ENCODE data around the gene GPX8.

GPX8 gene

DNA sequence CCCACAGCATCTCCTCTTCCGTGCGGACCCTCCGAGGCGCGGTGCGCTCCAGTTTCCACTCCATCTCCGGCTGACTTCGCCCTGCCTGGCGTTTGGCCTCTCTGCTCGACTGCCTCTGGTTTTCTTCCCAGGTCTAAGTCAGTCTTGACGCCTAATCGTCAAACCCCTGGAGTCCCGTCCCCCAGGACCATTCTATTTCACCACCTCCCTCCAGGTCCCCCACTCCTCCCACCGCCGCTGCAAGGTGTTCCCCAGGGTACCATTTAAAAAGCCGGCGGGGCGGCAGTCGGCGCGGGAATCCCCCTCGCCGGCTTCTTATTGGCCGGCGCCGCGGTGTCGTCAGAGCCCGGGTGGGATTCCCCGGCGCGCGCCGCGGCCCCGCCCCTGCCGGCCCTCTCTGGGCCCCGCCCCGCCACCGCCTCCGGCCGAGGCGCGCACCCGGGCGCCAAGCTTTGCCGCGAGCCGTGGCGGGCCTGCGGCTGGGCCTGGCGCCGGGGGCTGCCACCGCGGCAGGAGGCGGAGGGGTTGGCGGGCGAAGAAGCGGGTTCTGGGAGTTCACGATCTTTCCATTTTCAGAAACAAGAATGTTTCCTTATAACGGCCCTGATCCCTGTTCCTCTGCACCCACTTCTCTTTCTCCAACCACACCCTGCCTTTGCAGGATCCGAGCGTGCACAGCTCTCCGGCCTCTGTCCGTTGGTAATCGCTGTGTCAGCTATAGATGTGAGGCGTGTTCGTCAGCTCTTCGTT lies 13.1 kb downstream of the GPX8 start, which contains the start of gene CDC20B:
CDC20B (minus strand) TSS at position 241 of the 750 bp plus-strand sequence; CDS start at position 64, 177 bp downstream.
- peak; percentile 73 for DNase-seq (ENCODE audit: low read depth)

GRCh38 chr5:55173687-55174230 lies 13.8 kb downstream of the GPX8 start:
- DNase-seq (ENCODE audit: low read depth), result no peak

DNA sequence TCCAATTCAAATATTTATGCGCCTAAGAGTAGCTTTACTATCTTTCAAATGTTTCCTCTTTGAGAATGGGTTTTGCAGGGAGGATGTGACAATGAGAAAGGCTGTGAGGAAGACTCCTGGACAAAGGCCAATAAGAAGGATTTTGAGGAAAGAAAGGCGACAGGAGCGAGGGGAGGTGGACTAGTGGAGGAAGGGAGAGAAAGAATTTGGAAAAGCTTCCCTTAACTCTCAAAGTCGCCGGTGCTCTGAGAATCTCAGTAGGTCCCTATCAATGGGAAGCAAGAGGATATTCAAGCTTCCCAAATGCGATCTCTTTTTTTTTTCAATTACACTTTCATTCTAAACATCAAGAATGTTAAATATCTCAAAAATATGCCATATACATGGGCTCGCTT lies 15.8 kb downstream of the GPX8 start:
- no peak for DNase-seq (ENCODE audit: low read depth)

GRCh38 chr5:55176176-55176818 lies 16.3 kb downstream of the GPX8 start:
- DNase-seq (ENCODE audit: low read depth), result no peak

- DNase-seq (ENCODE audit: low read depth), result no peak
These were observed 17.1 kb downstream of the GPX8 start for GRCh38 chr5:55177078-55177477.

GRCh38 chr5:55180016-55180415 lies 20.0 kb downstream of the GPX8 start:
- no peak for DNase-seq (ENCODE audit: low read depth)

DNA sequence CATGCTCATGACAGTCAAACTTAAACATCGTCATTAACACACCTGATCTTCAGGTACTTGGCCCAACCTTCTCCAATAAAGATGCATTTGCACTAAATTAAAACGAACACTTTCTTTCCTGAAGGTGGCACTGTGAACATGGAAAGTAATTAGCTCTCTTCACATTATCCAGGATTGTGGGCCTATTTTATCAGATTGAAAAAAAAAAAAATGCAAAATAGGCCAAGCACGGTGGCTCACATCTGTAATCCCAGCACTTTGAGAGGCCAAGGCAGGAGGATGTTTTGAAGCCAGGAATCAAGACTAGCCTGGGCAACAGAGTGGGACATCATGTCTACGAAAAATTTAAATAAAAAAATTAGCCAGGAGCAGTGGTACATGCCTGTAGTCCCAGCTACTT lies 27.4 kb downstream of the GPX8 start:
- DNase-seq (ENCODE audit: low read depth), result no peak

DNA sequence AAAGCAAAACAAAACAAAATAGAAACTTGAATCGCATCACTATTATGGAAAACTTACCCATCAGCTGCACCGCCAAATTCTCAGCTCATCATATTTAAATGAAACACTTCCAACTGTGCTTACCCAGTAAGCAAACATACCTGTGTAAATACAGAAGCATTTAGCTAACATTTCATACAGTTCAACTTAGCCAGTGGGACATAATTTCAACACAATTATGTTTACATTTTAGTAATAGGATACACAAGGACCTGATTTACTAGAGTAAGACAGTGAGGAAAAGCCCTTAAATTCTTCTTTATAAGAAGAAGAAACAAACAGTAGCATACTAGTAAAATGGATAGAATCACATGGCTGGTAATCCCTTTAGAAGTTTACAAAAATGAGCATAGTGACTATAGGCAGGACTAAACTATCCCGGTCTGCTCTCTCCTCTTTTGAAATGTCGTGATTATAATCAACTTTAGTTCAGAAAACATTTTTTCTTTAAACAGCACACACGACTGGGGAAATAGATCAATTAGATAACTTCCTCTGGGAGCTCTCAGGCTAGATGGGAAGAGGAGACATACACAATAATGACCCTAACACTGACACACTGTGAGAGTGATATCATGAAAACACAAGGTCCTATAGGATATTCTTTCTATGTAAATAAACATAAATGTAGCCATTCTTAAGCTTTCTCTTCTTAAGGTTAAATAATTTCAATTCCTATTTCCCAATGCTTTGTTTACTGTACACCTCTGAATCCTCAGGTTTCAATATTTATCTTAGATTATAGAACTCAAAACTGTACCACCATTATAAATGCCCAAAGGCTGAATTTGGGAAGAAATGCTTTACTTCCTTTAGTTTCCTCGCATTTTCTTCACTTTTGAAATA lies 28.9 kb downstream of the GPX8 start:
- no peak for DNase-seq (ENCODE audit: low read depth)

DNA sequence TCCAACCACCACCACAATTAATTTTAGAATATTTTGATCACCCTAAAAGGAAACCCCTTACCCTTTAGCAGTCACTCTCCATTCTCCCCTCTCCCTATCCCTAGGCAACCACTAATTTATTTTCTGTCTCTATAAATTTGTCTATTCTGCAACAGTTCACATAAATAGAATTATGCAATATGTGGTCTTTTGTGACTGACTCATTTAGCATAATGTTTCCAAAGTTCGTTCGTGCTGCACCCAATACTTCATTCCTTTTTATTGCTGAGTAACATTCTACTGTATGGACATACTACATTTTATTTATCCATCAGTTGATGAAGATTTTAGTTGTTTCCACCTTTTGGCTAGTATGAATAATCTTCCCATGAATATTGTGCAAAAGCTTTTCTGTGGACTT lies 31.2 kb downstream of the GPX8 start:
- no peak for DNase-seq (ENCODE audit: low read depth)

DNA sequence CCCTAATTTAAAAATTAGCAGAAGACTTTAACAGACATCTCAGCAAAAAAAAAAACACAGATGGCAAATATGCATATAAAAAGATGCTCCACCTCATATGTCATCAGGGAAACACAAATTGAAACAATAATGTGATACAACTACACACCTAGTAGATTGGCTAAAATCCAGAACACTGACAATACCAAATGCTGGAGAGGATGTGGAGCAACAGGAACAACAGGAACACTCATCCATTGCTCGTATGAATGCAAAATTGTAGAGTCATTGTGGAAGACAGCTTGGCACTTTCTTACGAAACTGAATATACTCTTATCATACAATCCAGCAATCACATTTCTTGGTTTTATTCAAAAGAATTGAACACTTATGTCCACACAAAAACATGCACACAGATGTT lies 45.0 kb downstream of the GPX8 start:
- no peak for DNase-seq (ENCODE audit: low read depth)

GRCh38 chr5:55211184-55211874 lies 51.4 kb downstream of the GPX8 start:
- DNase-seq (ENCODE audit: low read depth), result no peak
